Stomach (tissue), 9 donors: ENCODE results near the gene SH3PXD2A. TPM values are rescaled to one million over a fixed set of nuclear protein-coding genes. Genes with fewer than 3 reads are reported as not detected.

Experiments used
- DNase-seq, 2 donors: peaks; one replicate each; pipeline versions ENCODE4 v3.0.0 to v3.0.0-alpha.2; 2013 to 2019
- H3K27ac ChIP-seq, 5 donors: fragments of 200-600 bp in 4 of 5; sonication (generic) in 4 of 5; one replicate each; pipeline ENCODE4 v1.5.1; 2013 to 2019; ENCODE audit warnings: mild to moderate bottlenecking in 1 of 5, moderate library complexity in 1 of 5
- H3K27me3 ChIP-seq, 3 donors: fragments of 200-600 bp; sonication (generic); one replicate each; pipeline ENCODE4 v1.5.1; 2017 to 2019; ENCODE audit warnings: mixed run types in 1 of 3
- H3K36me3 ChIP-seq, 4 donors: fragments of 200-600 bp; sonication (generic); 1 replicate in 3 of 4; 2 replicates in 1 of 4; pipeline ENCODE4 v1.5.1; 2016 to 2019
- H3K4me1 ChIP-seq, 4 donors: fragments of 200-600 bp; sonication (generic); one replicate each; pipeline ENCODE4 v1.5.1; 2016 to 2019
- H3K4me3 ChIP-seq, 4 donors: fragments of 200-600 bp; sonication (generic) in 3 of 4; one replicate each; pipeline ENCODE4 v1.5.1; 2016 to 2019; ENCODE audit warnings: mild to moderate bottlenecking in 1 of 4
- H3K9me3 ChIP-seq, 4 donors: fragments of 200-600 bp; sonication (generic); one replicate each; pipeline ENCODE4 v1.5.1; 2016 to 2019
- CTCF ChIP-seq, 7 experiments: fragments of 450-650 bp in 4 of 7; fragments of 200-600 bp in 3 of 7; sonication (generic) in 3 of 7; IDR thresholded peaks; one replicate each; pipeline ENCODE4 v1.5.1; 2016 to 2019; ENCODE audit warnings: antibody characterized with exemption in 7 of 7, control low read depth in 2 of 7, mild to moderate bottlenecking in 1 of 7
- EP300 ChIP-seq: sonication (generic); formaldehyde crosslinking; IDR thresholded peaks from one replicate; pipeline ENCODE4 v1.6.1; 2017; ENCODE audit warnings: antibody characterized with exemption
- POLR2A ChIP-seq, 4 donors: fragments of 450-650 bp; IDR thresholded peaks; one replicate each; pipeline ENCODE4 v1.6.1; 2016; ENCODE audit warnings: antibody characterized with exemption in 4 of 4, control low read depth in 2 of 4, mild to moderate bottlenecking in 1 of 4, moderate library complexity in 1 of 4
- POLR2AphosphoS5 ChIP-seq, 3 donors: sonication (generic); formaldehyde crosslinking; IDR thresholded peaks; one replicate each; pipeline ENCODE4 v1.6.1; 2016; ENCODE audit warnings: antibody characterized with exemption in 3 of 3
- WGBS, 5 donors: extraction: QIAGEN DNeasy Blood & Tissue Kit in 3 of 5; methylation state at CpG; one replicate each; pipeline versions ENCODE4 v1.1.5 to v1.1.7; 2013 to 2018; 5-methylcytosine and 5-hydroxymethylcytosine counted together
- intact Hi-C: fragments of 100-400 bp; cut with DNase I; formaldehyde crosslinking; loops from one replicate; pipeline ENCODE4 v1.15.1; 2023; ENCODE audit warnings: low total_unique reads
- polyA plus RNA-seq, 3 donors: library from polyadenylated mRNA; stranded (reverse); fragments of 200-250 nt; gene quantifications; one replicate each; pipeline ENCODE4 v1.2.3, GENCODE V29; 2013
- total RNA-seq, 5 donors: library from RNA; depleted of rRNA; stranded (reverse); fragments of >200 nt; gene quantifications; one replicate each; pipeline versions ENCODE4 v1.1.0 to v1.2.3, GENCODE V29; 2014 to 2016
- donor health status: healthy with polysubstance abuse.
- donor health status: Bipolar disorder and iron deficiency.
- donor health status: healthy.

Gene SH3PXD2A
- total and polyA plus RNA-seq, 8 donors, result 12.8 to 51.6 (median 24.0) TPM

DNA sequence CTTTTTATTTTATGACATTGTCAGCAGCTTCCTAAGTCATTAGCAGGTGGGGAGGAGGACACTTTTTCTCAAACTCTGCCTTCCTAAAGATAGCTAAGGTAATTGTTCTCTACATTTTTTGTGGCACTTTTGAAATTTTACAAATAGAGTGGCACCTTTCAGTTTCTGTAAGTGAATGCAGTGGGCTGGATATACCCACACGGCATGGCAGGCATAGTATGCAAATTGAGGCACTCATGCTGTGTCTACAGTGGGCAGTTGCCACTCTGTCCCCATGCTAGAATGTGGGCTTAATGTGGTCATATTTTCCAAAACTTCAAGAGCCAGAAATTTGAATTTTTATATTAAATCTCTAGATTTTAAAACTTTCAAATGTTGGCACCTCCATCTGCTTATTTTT is 12.8 kb upstream of the SH3PXD2A start:
- intact Hi-C loops, result no loop called here
- H3K36me3 ChIP-seq, result peaks cover 0 to 17% (median 15%) of the 10 kb centered on the region in 4 donors
- H3K4me3 ChIP-seq, result no peak overlapping the region
- DNase-seq, result no peak
- no peaks in the 10 kb centered on the region for H3K4me1 ChIP-seq
- WGBS, 5 donors, result 73 to 94% (median 77%) methylated on average over 1 of the region's 1 CpG
- H3K9me3 ChIP-seq, result peaks cover 0 to 21% (median 12%) of the 10 kb centered on the region in 4 donors
- TF ChIP-seq CTCF (IDR thresholded peaks at IDR 0.05) (no peak), EP300 (no peak), POLR2AphosphoS5 (IDR thresholded peaks at IDR 0.05) (no peak), POLR2A (IDR thresholded peaks at IDR 0.05) (no peak)
- H3K27me3 ChIP-seq, result no peaks in the 10 kb centered on the region
- H3K27ac ChIP-seq, result no peak overlapping the region

GRCh38 chr10:103861505-103861904 is 6.1 kb upstream of the SH3PXD2A start:
- TF ChIP-seq POLR2AphosphoS5 (IDR thresholded peaks at IDR 0.05), result no peak
- no peak for TF ChIP-seq CTCF (IDR thresholded peaks at IDR 0.05)
- TF ChIP-seq EP300, result no peak
- no peak for TF ChIP-seq POLR2A (IDR thresholded peaks at IDR 0.05)
- no peak overlapping the region for H3K4me3 ChIP-seq
- intact Hi-C loops, result no loop called here

GRCh38 chr10:103859161-103860086 is 4.0 kb upstream of the SH3PXD2A start:
- 54 to 61% (median 58%) methylated on average over 15 of the region's 15 CpGs for WGBS, 5 donors
- H3K27me3 ChIP-seq, result peaks cover 0 to 19% (median 0%) of the 10 kb centered on the region in 3 donors
- peaks cover 0 to under 1% (median 0%) of the 10 kb centered on the region in 4 donors for H3K9me3 ChIP-seq
- no peaks in the 10 kb centered on the region for H3K36me3 ChIP-seq
- peak; percentile 67 to 90 for DNase-seq
- H3K27ac ChIP-seq, result no peak overlapping the region
- TF ChIP-seq POLR2AphosphoS5 (IDR thresholded peaks at IDR 0.05) (no peak), CTCF (IDR thresholded peaks at IDR 0.05) (peak in 5 of 7 experiments; percentile 47 to 82 (median 66))
- H3K4me1 ChIP-seq, result peaks cover 15 to 26% (median 19%) of the 10 kb centered on the region in 4 donors
- H3K4me3 ChIP-seq, result no peak overlapping the region
- intact Hi-C loops, result loop anchor here (5.0 kb wide), 1 partner anchor 147 kb away; no protein-coding TSS in a partner anchor

More at GRCh38 chr10:103861505-103861904, 6.1 kb upstream of the SH3PXD2A start:
- Histone ChIP-seq H3K27ac (no peak overlapping the region), H3K36me3 (no peaks in the 10 kb centered on the region), H3K4me1 (peaks cover 0 to 9% (median 2%) of the 10 kb centered on the region in 4 donors), H3K9me3 (peaks cover 0 to 21% (median 12%) of the 10 kb centered on the region in 4 donors), H3K27me3 (no peaks in the 10 kb centered on the region)
- no peak for DNase-seq
- WGBS, 5 donors, result 84 to 93% (median 92%) methylated on average over 1 of the region's 1 CpG

DNA sequence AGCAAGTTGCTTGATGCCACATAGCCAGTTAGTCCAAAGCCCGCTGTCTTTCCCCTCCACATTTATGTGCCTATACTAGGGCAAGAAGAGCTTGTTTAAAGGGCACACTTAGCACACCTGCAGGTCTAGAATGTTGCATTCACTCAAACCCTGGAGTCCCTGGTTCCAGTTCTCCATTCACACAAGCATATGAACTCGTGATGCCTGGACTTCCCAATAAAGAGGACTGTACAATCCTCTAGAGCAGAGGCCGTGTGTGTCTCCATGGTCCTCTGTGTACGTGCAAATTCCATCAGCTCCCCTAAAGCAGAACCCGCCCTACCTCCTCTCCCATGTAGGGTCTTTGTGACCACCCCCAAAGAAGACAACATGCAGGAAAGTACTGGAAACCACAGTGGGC is 3.0 kb upstream of the SH3PXD2A start:
- WGBS, 5 donors, result 78 to 90% (median 86%) methylated on average over 5 of the region's 5 CpGs
- Histone ChIP-seq H3K27ac (no peak overlapping the region), H3K27me3 (peaks cover 0 to 22% (median 0%) of the 10 kb centered on the region in 3 donors), H3K4me1 (peaks cover 24 to 37% (median 30%) of the 10 kb centered on the region in 4 donors), H3K9me3 (no peaks in the 10 kb centered on the region), H3K36me3 (no peaks in the 10 kb centered on the region), H3K4me3 (no peak overlapping the region)
- intact Hi-C loops, result loop anchor here (5.0 kb wide), 1 partner anchor 146 kb away; no protein-coding TSS in a partner anchor
- no peak for DNase-seq
- TF ChIP-seq CTCF (IDR thresholded peaks at IDR 0.05) (no peak), POLR2A (IDR thresholded peaks at IDR 0.05) (no peak), EP300 (no peak), POLR2AphosphoS5 (IDR thresholded peaks at IDR 0.05) (no peak)
